ENCODE measurements around the gene SMIM10L2A.
A peak's percentile ranks its signal among the peaks of the same experiment; 100 is the strongest.
"Not testable (repeated sequence)": the region's sequence is repeated elsewhere in the genome, so short reads cannot be mapped to it uniquely, and the experiment has no call there.

SMIM10L2A gene

DNA sequence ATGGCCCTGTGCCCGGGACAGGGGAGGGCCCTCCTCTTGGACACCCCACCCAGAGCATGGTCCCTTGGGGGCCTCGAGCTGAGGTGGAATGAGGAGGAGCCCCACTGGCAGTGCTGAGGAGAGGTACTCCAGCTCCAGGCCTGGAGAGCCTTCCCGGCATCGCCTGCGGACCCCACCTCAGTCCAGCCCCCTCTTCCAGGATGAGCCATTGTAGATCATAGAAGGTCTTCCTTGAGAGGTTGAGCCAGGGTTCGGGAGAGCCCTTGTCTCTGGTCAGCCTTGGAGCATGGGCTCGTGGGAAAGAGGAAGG lies 16.9 kb downstream of the SMIM10L2A start:
- DNase-seq = peak in 1 of 10 donors; percentile 32
- intact Hi-C loops (cut with DNase I) = no loop called here

DNA sequence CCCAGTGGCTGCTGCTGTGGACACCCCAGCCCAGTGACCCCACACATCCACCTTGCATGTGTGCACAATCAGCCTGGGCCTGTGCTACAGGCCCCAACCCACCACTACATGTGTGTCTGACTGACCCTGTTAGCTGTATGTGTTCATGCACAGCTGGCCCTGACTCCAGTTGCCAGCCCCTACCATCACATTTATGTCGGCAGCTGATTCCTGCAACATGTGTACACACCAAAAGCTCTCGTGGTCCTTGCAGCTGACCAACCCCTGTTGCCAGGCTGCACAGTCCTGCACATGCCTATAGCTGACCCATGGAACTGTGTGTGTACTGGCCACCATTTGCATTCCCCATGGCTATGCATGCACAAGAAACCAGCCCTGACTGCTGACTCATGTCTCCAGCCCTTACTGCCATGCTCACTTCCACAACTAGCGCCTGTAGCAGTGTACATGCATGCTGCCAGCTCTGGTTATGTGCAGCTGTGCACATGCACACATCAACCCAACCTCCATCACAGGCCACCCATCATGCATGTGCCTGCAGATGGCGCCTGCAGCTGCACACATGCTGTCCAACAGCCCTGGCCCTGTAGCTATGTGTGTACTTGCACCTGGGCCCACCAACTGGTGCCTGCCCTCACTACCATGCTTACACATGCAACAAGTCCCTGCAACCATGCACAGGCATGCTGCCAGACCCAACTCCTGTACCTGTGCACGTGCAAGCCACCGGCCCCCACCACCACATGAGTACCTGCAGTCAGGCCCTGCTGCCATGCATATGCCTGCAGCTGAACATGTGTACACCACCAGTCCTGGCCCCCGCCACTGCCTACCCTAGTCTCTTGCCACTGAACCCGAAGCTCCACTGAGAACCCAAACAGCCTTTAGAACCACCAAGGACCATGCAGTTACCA lies 28.1 kb downstream of the SMIM10L2A start:
- peak in 1 of 10 donors; percentile 71 for DNase-seq
- intact Hi-C loops (cut with DNase I) = no loop called here

DNA sequence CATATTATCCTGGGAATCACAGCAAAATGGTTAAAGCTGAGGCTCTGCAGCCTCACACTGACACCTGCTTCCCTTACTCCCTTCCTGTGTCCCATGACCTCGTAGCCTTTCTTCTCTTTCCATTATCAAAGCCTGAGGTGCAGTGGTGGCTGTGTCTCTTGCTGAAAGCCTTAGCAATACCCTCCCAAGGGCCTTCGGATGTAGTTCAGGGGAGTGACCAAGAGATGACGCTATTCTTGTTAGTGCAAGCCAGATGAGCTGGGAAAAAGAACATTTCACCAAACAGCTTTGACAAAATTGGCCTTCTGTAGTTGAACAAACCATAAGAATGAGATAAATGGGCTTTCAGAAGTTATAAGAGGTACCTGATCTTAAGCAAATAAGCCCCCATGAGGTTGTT lies 31.6 kb downstream of the SMIM10L2A start:
- no peak for DNase-seq
- intact Hi-C loops (cut with DNase I) = no loop called here

DNA sequence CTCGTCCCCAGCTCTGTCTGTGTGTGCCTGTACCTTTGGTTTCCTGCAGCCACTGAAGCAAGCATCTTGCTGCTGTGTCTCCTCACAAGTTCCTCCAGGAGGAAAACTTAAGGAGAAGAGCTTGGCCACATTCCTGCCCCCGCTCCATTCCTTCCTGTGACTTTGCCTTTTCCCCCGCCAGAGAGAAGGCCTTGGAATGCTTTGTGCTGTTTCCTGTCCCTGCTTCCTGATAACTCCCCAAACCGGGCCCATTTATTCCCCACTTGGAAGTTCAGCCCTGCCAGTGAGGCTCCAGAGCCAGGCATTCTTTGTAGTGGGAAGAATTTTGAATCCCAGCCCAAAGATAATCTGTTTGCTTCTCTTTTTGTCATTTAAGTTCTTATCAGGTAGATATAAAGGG lies 33.1 kb downstream of the SMIM10L2A start:
- intact Hi-C loops (cut with DNase I) = no loop called here
- DNase-seq = no peak

DNA sequence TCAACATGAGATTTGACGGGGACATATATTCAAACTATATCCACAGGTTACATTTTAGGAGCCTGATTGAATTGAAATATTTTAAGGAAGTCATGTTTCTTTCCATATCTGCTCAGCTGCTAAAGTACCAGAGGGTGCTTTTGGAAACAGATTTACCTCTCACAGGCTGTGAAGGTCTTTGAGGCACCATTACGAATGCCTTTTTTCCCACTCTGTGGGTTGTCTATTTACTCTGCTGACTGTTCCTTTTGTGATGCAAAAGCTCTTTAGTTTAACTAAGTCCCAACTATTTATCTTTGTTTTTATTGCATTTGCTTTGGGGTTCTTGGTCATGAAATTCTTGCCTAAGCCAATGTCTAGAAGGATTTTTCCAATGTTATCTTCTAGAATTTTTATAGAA lies 40.0 kb downstream of the SMIM10L2A start:
- DNase-seq; intact Hi-C loops (cut with DNase I): not testable (repeated sequence)

DNA sequence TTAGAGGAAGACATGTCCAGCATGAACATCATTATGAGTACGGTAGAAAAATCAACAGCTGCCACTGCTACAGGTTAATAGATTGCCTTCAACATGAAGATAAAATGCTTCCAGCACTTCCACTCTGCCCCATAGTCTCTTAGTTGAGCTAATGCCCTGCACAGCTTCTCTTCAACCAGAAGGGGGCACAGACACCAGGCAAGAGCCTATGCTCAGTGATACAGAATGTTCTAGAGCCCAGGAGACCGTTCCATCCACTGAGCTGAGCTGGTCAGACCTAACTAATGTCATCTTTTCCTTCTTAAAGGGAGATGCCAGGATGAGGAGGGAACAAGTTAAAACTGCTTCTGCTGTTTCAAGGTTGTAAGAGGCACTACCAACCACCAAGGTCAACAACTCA lies 42.2 kb downstream of the SMIM10L2A start:
- no peak for DNase-seq
- intact Hi-C loops (cut with DNase I) = no loop called here

DNA sequence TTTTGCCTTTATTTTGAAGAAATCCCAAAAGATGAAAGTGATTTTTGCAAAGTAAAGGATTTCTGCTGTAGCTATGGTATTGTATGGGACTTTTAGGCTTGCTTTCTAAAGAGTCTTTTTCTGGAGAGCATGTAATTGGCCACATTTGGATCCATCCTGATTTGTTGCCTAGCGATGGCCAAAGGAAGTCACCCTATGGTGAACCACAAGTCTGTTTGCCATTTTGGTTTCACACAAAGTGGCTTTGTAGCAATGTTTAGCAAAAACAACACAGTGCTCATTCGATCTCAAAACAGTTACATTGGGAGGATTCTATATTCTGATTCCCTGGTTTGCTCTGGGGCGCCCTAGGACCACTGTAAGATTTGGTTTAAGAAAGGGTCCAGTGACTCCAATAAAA lies 54.6 kb downstream of the SMIM10L2A start:
- intact Hi-C loops (cut with DNase I) = no loop called here
- DNase-seq = no peak

DNA sequence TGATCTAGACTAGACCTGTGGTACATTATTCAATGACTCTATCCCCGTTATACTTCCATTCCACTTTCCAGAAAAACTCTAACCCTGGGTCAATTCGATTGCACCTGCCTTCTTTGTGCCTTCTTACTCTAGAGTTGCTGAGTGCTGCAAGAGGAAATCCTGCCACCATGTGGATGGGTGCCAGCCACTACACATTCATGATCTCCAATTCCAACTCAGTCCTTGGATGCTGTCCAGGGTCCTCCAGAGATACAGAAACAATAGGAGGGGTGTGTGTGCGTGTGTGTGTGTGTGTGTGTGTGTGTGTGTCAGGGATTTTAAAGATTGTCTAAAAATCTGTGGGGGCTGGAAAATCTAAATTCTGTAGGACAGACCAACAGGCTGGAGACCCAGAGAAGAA lies 55.8 kb downstream of the SMIM10L2A start:
- intact Hi-C loops (cut with DNase I) = no loop called here
- peak in 9 of 10 donors; percentile 12 to 90 (median 53) for DNase-seq
